ENCODE results near the gene KIF6.
A peak's percentile ranks its signal among the peaks of the same experiment; 100 is the strongest.

The KIF6 gene

DNA sequence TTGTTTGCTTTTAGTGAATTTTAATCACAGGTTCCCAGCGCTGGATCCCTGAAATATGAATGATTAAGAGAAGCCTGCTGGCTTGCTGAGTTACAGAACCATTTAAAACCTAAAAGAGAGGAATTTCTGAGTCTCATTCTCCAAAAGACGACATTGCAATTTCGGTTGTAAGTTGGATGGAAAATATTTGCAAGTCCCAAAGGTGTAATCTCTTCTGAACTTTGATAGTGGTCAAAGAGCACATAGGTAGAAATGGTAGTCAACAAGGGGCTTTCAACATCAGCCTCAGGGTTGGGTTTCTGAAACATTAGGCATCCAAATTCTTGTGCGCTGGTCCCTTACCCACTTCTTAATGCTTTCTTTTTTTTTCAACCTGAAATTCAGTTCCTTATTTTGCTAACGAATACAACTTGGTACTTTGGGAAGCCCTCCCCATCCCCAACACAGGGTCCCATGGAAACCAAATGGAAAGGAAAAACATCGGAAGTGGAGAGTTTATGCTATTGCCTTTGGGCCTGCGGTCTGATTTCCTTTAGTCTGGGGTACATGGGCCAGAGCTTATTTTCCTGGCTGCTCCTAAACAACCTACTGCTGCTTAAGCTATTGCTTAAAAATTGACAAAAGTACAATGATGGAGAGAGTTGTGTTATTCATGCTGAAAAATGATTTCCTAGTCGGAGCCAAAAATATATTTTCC lies 285.7 kb downstream of the KIF6 start:
- Histone ChIP-seq H3K4me3 (ENCODE audit: low read depth, low read length) (no peak overlapping the region), H3K79me2 (ENCODE audit: control insufficient read depth, insufficient read depth, low read length, unreplicated experiment) (no peaks in the 10 kb centered on the region)

DNA sequence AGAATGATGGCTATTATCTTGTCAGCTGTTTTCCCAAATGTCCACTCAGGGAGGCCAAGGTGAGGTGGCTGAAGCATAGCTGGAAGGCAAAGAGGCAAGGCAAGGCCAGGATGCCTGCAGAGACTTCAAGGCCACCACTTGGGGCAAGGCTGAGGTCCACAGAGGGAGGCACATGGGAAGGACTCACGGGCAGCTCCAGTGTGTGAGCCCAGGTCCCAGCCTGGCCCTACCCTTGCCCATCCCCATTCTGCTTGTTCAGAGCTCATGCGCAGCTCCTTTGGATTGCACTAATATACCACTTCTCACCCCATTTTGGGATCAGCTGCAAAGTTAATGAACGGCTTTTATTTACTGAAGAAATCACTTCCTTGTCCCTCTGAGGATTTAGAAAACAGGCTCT lies 291.6 kb downstream of the KIF6 start:
- Histone ChIP-seq H3K4me3 (ENCODE audit: low read depth, low read length) (no peak overlapping the region), H3K79me2 (ENCODE audit: control insufficient read depth, insufficient read depth, low read length, unreplicated experiment) (no peaks in the 10 kb centered on the region), H3K36me3 (ENCODE audit: insufficient read depth, low read length) (no peaks in the 10 kb centered on the region), H3K4me1 (ENCODE audit: control insufficient read depth, insufficient read depth, low read length, unreplicated experiment) (no peaks in the 10 kb centered on the region), H3K27ac (ENCODE audit: low read depth, low read length) (no peak overlapping the region), H2AFZ (ENCODE audit: low read length, unreplicated experiment) (no peak overlapping the region), H3K27me3 (ENCODE audit: insufficient read depth, low read length) (no peaks in the 10 kb centered on the region)

More for the DNA sequence above, 285.7 kb downstream of the KIF6 start:
- H3K27ac ChIP-seq (ENCODE audit: low read depth, low read length): no peak overlapping the region
- H3K4me1 ChIP-seq (ENCODE audit: control insufficient read depth, insufficient read depth, low read length, unreplicated experiment): no peaks in the 10 kb centered on the region
- no peaks in the 10 kb centered on the region for H3K27me3 ChIP-seq (ENCODE audit: insufficient read depth, low read length)
- H2AFZ ChIP-seq (ENCODE audit: low read length, unreplicated experiment): no peak overlapping the region
- H3K36me3 ChIP-seq (ENCODE audit: insufficient read depth, low read length): no peaks in the 10 kb centered on the region

DNA sequence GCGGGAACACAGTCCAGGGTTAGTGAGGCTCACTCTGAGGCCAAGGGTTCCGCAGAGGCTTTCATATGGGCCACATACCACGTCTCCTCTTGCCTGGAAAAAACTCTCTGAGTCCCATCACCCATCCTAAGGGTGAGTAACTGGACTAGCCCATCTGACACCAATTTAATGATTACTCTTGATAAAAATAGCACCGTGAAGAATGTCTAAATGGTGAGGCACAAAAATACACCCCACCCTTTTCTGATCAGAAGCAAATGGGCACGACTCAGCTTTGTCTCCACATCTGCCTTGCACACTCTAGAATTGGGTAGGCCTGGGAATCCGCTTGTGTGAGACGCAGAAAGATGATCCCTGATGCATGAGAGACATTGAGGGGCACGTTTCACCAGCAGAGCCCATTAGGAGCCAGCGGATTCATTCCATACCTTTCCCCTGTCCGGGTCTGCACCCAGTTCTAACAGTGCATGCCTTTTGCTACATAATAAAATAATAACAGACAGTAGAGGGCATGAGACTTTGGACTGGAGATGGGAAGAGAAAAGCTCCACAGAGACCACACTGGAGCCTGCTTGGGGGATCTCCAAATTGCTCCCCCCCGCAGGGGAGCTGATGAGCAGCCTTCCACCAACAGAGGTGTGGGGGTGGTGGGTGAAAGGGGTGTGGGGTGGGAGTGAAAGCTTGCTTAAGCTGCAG lies 292.7 kb downstream of the KIF6 start:
- Histone ChIP-seq H3K4me3 (ENCODE audit: low read depth, low read length) (no peak overlapping the region), H3K27ac (ENCODE audit: low read depth, low read length) (no peak overlapping the region), H3K36me3 (ENCODE audit: insufficient read depth, low read length) (no peaks in the 10 kb centered on the region), H2AFZ (ENCODE audit: low read length, unreplicated experiment) (no peak overlapping the region), H3K79me2 (ENCODE audit: control insufficient read depth, insufficient read depth, low read length, unreplicated experiment) (no peaks in the 10 kb centered on the region), H3K4me1 (ENCODE audit: control insufficient read depth, insufficient read depth, low read length, unreplicated experiment) (no peaks in the 10 kb centered on the region), H3K27me3 (ENCODE audit: insufficient read depth, low read length) (no peaks in the 10 kb centered on the region)

DNA sequence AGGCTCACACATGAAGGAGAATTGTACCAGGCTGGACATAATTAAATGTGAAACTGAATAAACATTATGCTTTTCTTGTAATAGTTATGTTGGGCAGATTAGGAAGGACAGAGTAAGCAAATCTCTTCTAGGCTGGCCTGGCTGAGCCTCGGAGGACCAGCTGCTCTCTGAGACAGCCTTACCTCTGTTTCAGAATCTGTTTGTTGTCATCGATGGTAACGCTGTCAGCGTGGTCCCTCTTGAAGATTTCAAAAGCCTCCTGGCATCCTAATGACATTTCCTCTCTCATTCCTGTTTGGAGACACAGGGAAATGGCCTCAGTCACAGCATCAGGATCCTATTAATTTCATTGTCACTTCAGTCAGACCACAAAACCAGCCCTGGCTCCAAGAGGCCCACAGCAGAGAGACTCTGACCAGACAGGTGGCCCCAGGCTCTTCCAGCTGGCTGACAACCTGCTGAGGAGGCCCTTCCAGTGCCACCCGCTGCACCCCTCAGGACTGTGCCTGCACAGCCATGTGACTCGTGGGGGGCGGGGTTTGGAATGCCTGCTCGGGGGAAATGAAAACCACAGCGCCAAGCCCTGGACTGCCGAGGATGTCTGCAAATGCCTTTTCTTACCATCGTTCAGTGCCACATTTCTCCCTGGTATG lies 294.2 kb downstream of the KIF6 start:
- Histone ChIP-seq H3K79me2 (ENCODE audit: control insufficient read depth, insufficient read depth, low read length, unreplicated experiment) (no peaks in the 10 kb centered on the region), H3K27ac (ENCODE audit: low read depth, low read length) (no peak overlapping the region), H3K27me3 (ENCODE audit: insufficient read depth, low read length) (no peaks in the 10 kb centered on the region), H3K36me3 (ENCODE audit: insufficient read depth, low read length) (no peaks in the 10 kb centered on the region), H3K4me1 (ENCODE audit: control insufficient read depth, insufficient read depth, low read length, unreplicated experiment) (no peaks in the 10 kb centered on the region), H2AFZ (ENCODE audit: low read length, unreplicated experiment) (no peak overlapping the region), H3K4me3 (ENCODE audit: low read depth, low read length) (no peak overlapping the region)

DNA sequence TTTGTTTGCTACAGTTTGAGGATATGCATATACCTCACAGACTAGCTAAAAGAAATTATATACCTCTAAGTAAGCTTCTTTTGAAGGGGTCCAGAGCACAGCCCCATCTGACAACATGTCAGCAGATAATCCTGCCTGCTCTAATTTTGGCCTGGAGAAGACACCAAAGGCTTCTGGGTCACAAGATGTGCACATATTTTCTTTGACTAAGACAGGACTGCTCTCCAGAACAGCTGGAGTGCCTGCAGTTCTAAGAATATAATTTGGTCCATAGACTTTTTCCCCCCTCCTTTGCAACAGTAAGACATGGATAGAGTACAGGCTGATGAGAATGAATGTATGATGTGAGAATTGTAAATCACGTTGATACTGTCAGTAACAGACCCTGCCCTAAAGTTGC lies 294.8 kb downstream of the KIF6 start:
- H3K4me1 ChIP-seq (ENCODE audit: control insufficient read depth, insufficient read depth, low read length, unreplicated experiment): no peaks in the 10 kb centered on the region
- no peak overlapping the region for H3K4me3 ChIP-seq (ENCODE audit: low read depth, low read length)
- no peaks in the 10 kb centered on the region for H3K79me2 ChIP-seq (ENCODE audit: control insufficient read depth, insufficient read depth, low read length, unreplicated experiment)
- no peaks in the 10 kb centered on the region for H3K27me3 ChIP-seq (ENCODE audit: insufficient read depth, low read length)
- H3K27ac ChIP-seq (ENCODE audit: low read depth, low read length): no peak overlapping the region
- no peak overlapping the region for H2AFZ ChIP-seq (ENCODE audit: low read length, unreplicated experiment)
- no peaks in the 10 kb centered on the region for H3K36me3 ChIP-seq (ENCODE audit: insufficient read depth, low read length)

DNA sequence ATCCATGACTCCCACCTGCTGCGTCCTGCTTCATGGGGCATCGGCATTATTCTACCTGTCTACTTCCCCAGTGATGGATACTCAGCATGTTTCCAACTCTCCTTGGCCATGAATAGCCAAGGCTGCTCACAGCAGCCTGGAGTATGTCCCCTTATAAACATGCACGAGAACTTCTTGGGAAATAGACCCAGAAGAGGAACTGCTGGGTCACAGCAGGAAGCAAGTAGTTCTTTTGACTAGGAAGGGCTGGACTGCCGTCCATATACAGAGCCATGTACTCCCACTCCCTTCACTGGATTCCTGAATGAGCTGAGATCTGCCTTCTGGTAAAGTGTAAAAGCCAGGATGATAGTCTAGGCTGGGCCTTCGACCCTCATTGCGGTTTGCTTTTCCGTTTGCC lies 296.4 kb downstream of the KIF6 start:
- Histone ChIP-seq H3K4me1 (ENCODE audit: control insufficient read depth, insufficient read depth, low read length, unreplicated experiment) (no peaks in the 10 kb centered on the region), H2AFZ (ENCODE audit: low read length, unreplicated experiment) (no peak overlapping the region), H3K4me3 (ENCODE audit: low read depth, low read length) (no peak overlapping the region), H3K27ac (ENCODE audit: low read depth, low read length) (no peak overlapping the region), H3K36me3 (ENCODE audit: insufficient read depth, low read length) (no peaks in the 10 kb centered on the region), H3K27me3 (ENCODE audit: insufficient read depth, low read length) (no peaks in the 10 kb centered on the region), H3K79me2 (ENCODE audit: control insufficient read depth, insufficient read depth, low read length, unreplicated experiment) (no peaks in the 10 kb centered on the region)

DNA sequence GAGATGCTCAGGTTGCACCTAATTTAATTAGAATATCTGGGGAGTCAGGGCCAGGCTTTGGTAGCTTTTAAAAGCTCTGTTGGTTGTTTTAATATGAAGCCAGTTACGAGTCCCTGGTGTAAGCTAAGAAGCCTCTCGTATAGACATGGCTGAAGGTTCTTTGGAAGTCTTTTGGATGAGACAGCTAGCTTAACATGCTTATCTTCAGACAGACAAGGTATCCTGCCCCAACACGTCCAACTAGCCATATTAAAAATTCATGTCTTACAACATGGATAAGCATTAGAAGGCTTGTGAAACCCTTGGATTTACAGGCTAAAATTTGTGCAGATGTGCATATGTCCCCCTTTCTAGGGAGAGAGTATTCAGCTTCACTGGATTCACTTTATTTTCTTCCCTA lies 297.1 kb downstream of the KIF6 start:
- Histone ChIP-seq H3K27ac (ENCODE audit: low read depth, low read length) (no peak overlapping the region), H2AFZ (ENCODE audit: low read length, unreplicated experiment) (no peak overlapping the region), H3K27me3 (ENCODE audit: insufficient read depth, low read length) (no peaks in the 10 kb centered on the region), H3K4me3 (ENCODE audit: low read depth, low read length) (no peak overlapping the region), H3K79me2 (ENCODE audit: control insufficient read depth, insufficient read depth, low read length, unreplicated experiment) (no peaks in the 10 kb centered on the region), H3K36me3 (ENCODE audit: insufficient read depth, low read length) (no peaks in the 10 kb centered on the region), H3K4me1 (ENCODE audit: control insufficient read depth, insufficient read depth, low read length, unreplicated experiment) (no peaks in the 10 kb centered on the region)

DNA sequence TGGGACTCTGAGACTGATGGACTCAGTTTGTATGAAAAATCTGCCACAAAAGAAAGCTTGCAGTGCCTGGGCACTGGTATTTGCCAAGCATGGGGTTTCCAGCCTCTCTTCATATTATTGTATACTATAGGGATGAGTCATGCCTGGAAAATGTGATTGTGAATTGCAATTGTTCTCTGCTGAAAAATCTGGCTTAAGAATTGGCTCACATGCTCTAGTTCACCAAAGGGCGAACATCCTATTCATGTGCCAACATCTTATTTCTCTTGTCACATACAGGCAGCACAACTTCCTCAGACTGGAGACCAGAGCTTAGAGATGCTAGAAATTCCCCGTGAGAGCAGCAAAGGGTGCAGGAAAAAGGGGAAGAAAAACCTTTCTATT lies 299.1 kb downstream of the KIF6 start:
- H3K36me3 ChIP-seq (ENCODE audit: insufficient read depth, low read length): no peaks in the 10 kb centered on the region
- peak overlapping the region; percentile 31 for H2AFZ ChIP-seq (ENCODE audit: low read length, unreplicated experiment)
- H3K4me1 ChIP-seq (ENCODE audit: control insufficient read depth, insufficient read depth, low read length, unreplicated experiment): no peaks in the 10 kb centered on the region
- no peaks in the 10 kb centered on the region for H3K27me3 ChIP-seq (ENCODE audit: insufficient read depth, low read length)
- peak overlapping the region; percentile 31; the same call in 1 of the 2 replicates for H3K4me3 ChIP-seq (ENCODE audit: low read depth, low read length)
- H3K27ac ChIP-seq (ENCODE audit: low read depth, low read length): peak overlapping the region; percentile 86
- no peaks in the 10 kb centered on the region for H3K79me2 ChIP-seq (ENCODE audit: control insufficient read depth, insufficient read depth, low read length, unreplicated experiment)

DNA sequence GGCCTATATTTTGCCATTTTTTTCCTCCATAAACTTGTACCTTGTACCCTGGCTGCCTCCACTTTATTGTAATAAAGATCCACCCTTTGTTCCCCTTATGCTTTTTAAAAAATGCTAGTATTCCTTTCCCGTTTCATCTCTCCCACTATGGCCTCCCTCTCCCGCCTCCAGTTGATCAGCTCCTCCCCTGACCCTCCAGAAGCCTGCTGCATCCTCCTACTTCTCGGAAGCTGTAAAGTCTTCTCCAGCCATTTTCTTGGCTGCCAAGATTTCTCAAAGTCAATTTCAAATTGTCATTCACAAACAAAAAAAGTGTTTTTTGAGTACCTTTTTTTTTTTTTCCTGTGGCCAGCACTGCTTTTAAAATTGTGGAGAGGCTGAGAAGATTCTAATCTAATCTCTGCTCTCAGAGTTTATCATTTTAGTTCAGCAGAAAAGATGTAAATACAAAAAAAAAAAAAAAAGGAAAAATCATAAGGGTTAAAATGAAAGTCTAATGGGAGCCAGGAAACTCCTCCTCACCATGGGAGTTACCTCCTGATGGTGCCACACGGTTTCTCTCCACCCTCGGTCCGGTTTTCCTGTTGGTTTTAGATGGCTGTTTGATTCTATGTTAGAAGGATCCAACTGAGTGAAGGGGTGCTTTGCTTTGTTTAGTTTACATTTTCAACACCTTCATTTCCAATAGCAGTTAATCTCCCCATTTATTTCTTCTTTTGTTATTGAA lies 299.7 kb downstream of the KIF6 start:
- Histone ChIP-seq H3K4me3 (ENCODE audit: low read depth, low read length) (peak overlapping the region; percentile 31; the same call in 1 of the 2 replicates), H3K79me2 (ENCODE audit: control insufficient read depth, insufficient read depth, low read length, unreplicated experiment) (no peaks in the 10 kb centered on the region), H3K27me3 (ENCODE audit: insufficient read depth, low read length) (no peaks in the 10 kb centered on the region), H3K36me3 (ENCODE audit: insufficient read depth, low read length) (no peaks in the 10 kb centered on the region), H3K27ac (ENCODE audit: low read depth, low read length) (peak overlapping the region; percentile 86), H3K4me1 (ENCODE audit: control insufficient read depth, insufficient read depth, low read length, unreplicated experiment) (no peaks in the 10 kb centered on the region), H2AFZ (ENCODE audit: low read length, unreplicated experiment) (peak overlapping the region; percentile 31)

DNA sequence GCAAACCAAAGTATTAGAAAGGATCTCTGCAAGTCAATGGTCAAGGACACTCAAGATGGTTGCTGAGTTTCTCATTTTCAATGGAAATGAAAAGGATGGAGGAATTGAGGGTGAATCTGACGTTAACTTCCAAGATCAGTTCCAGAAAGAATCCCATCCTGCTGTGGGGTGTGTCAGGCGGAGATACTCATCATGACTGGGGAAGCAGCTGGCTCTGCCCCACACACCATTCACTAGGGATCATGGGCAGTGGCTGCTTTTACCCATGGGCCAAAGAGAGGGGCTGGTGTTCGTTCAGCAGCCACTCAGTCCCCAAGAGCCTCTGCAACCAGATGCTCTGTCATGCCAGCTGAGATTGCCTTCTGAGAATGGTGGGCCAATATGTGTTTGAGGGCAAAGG lies 300.4 kb downstream of the KIF6 start:
- Histone ChIP-seq H3K27ac (ENCODE audit: low read depth, low read length) (peak overlapping the region; percentile 86; the same call in 1 of the 2 replicates), H2AFZ (ENCODE audit: low read length, unreplicated experiment) (no peak overlapping the region)

More for the DNA sequence above, 300.4 kb downstream of the KIF6 start:
- no peaks in the 10 kb centered on the region for H3K36me3 ChIP-seq (ENCODE audit: insufficient read depth, low read length)
- H3K4me3 ChIP-seq (ENCODE audit: low read depth, low read length): no peak overlapping the region
- H3K79me2 ChIP-seq (ENCODE audit: control insufficient read depth, insufficient read depth, low read length, unreplicated experiment): no peaks in the 10 kb centered on the region
- no peaks in the 10 kb centered on the region for H3K4me1 ChIP-seq (ENCODE audit: control insufficient read depth, insufficient read depth, low read length, unreplicated experiment)
- H3K27me3 ChIP-seq (ENCODE audit: insufficient read depth, low read length): no peaks in the 10 kb centered on the region
